HepG2 (cell line): ENCODE results near the gene ZNF316. TPM values are rescaled to one million over a fixed set of nuclear protein-coding genes. Genes with fewer than 3 reads are reported as not detected.

Experiments used
- ATAC-seq: fragments of 200-7000 bp; cut with Tn5 transposase; 3 replicates; pipeline ENCODE4 v1.9.1; 2020; ENCODE audit warnings: mild to moderate bottlenecking, moderate library complexity
- BruUV-seq: library from RNA; stranded (reverse); fragments of 400-500 nt; replicated peaks from 2 replicates; lab custom pipeline; 2021; lab: Mats Ljungman, UMichigan
- CTCF ChIA-PET: fragments of 300-600 bp; formaldehyde crosslinking; extraction: SDS; loops from one replicate; lab custom pipeline; 2021; ENCODE audit warnings: low total read pairs, inconsistent platforms, low intra/inter-chr PET ratio; lab: Yijun Ruan, JAX
- POLR2A ChIA-PET: fragments of 350-600 bp; sonication (Branson Sonifier 250); formaldehyde crosslinking; loops from one replicate; lab custom pipeline; 2020; ENCODE audit warnings: antibody characterized with exemption, inconsistent platforms; lab: Yijun Ruan, JAX
- DNase-seq: peaks from one replicate; pipeline ENCODE4 v3.0.0-alpha.2; 2015; ENCODE audit warnings: low spot score
- FAIRE-seq: peaks from 3 replicates; lab custom pipeline; 2011; peaks lifted over from hg19 to GRCh38; lab: Jason Lieb, UNC
- H2AFZ ChIP-seq: one replicate; pipeline ENCODE4 v1.6.1; 2011; ENCODE audit warnings: low read length, inconsistent platforms
- H3K27ac ChIP-seq: fragments of 300-600 bp; 3 replicates; pipeline ENCODE4 v1.8.0; 2011; ENCODE audit warnings: mixed run types, mild to moderate bottlenecking, mixed read lengths, low read length, inconsistent platforms; ENCODE audit not compliant: insufficient read depth; ENCODE audit errors: extremely low read length
- H3K27me3 ChIP-seq, 2 experiments: fragments of 200-600 bp in 1 of 2; 2 replicates in 1 of 2; 3 replicates in 1 of 2; pipeline versions ENCODE4 v1.6.0 to v1.8.0; 2011; ENCODE audit warnings: low read length in 2 of 2, mild to moderate bottlenecking in 2 of 2, moderate library complexity in 2 of 2, inconsistent platforms in 1 of 2; ENCODE audit not compliant: insufficient read depth in 2 of 2, control insufficient read depth in 1 of 2
- H3K36me3 ChIP-seq, 2 experiments: fragments of 200-600 bp in 1 of 2; replicated peaks in 1 of 2; 2 replicates in 1 of 2; 3 replicates in 1 of 2; pipeline versions ENCODE4 v1.5.1 to v1.8.0; 2011; ENCODE audit warnings: low read length in 2 of 2, inconsistent platforms in 1 of 2; ENCODE audit not compliant: insufficient read depth in 2 of 2, control insufficient read depth in 1 of 2
- H3K4me1 ChIP-seq: 2 replicates; pipeline ENCODE4 v1.5.1; 2012; ENCODE audit warnings: low read length, inconsistent platforms; ENCODE audit not compliant: insufficient read depth
- H3K4me2 ChIP-seq: 2 replicates; pipeline ENCODE4 v1.6.0; 2011; ENCODE audit warnings: low read depth, low read length, inconsistent platforms
- H3K4me3 ChIP-seq, 3 experiments: fragments of 200-600 bp in 1 of 3; sonication (generic), shearing (Covaris generic) in 1 of 3; replicated peaks in 1 of 3; 2 replicates each; pipeline ENCODE4 v1.5.1; 2011 to 2016; ENCODE audit warnings: low read length in 3 of 3, inconsistent platforms in 2 of 3, low read depth in 2 of 3, mild to moderate bottlenecking in 2 of 3, control low read depth in 1 of 3, mixed read lengths in 1 of 3; ENCODE audit not compliant: insufficient read depth in 1 of 3
- H3K79me2 ChIP-seq: one replicate; pipeline ENCODE4 v1.6.1; 2011; ENCODE audit warnings: low read length, inconsistent platforms; ENCODE audit not compliant: insufficient read depth
- H3K9ac ChIP-seq: 2 replicates; pipeline ENCODE4 v1.6.0; 2011; ENCODE audit warnings: mild to moderate bottlenecking, low read depth, low read length, inconsistent platforms; ENCODE audit not compliant: insufficient read depth
- H3K9me3 ChIP-seq: 2 replicates; pipeline ENCODE4 v1.5.1; 2012; ENCODE audit warnings: mild to moderate bottlenecking, low read length
- H4K20me1 ChIP-seq: 2 replicates; pipeline ENCODE4 v1.6.0; 2011; ENCODE audit warnings: inconsistent platforms, mild to moderate bottlenecking, low read length, moderate library complexity; ENCODE audit not compliant: insufficient read depth
- CEBPB ChIP-seq: IDR thresholded peaks from 2 replicates; pipeline ENCODE4 v1.6.1; 2011; ENCODE audit warnings: low read depth, low read length, improper control_type of control experiment, borderline replicate concordance
- DPF2 ChIP-seq: sonication (generic); formaldehyde crosslinking; IDR thresholded peaks from 2 replicates; pipeline ENCODE4 v1.4.0; 2020; ENCODE audit warnings: mild to moderate bottlenecking, low read depth, missing genetic modification reagents, borderline replicate concordance
- ESRRA ChIP-seq: sonication (generic); formaldehyde crosslinking; IDR thresholded peaks from 2 replicates; pipeline ENCODE4 v1.5.1; 2020; ENCODE audit warnings: mild to moderate bottlenecking, low read depth, missing genetic modification reagents
- HNF4A ChIP-seq: sonication (generic); formaldehyde crosslinking; IDR thresholded peaks from 2 replicates; pipeline ENCODE4 v1.4.0; 2020; ENCODE audit warnings: missing genetic modification reagents
- MAFF ChIP-seq: IDR thresholded peaks from 2 replicates; pipeline ENCODE4 v1.6.1; 2011; ENCODE audit warnings: low read depth, low read length, improper control_type of control experiment
- NFKBIZ ChIP-seq: IDR thresholded peaks from 2 replicates; pipeline ENCODE4 v1.6.1; 2018; ENCODE audit warnings: missing genetic modification reagents, missing compliant biosample characterization
- POLR2A ChIP-seq, 2 experiments: IDR thresholded peaks; 2 replicates each; pipeline ENCODE4 v1.6.1; 2011; ENCODE audit warnings: low read depth in 2 of 2, low read length in 2 of 2, mild to moderate bottlenecking in 1 of 2, moderate library complexity in 1 of 2; ENCODE audit not compliant: insufficient read depth in 1 of 2
- POLR2G ChIP-seq: fragments of 200-400 bp; formaldehyde crosslinking; IDR thresholded peaks from 2 replicates; pipeline ENCODE4 v1.6.1; 2018; ENCODE audit warnings: mild to moderate bottlenecking, low read depth, low read length, moderate library complexity
- PTBP1 ChIP-seq: fragments of 200-400 bp; formaldehyde crosslinking; IDR thresholded peaks from 2 replicates; pipeline ENCODE4 v1.6.1; 2018; ENCODE audit warnings: low read length, low read depth; ENCODE audit not compliant: poor library complexity, severe bottlenecking
- TMF1 ChIP-seq: sonication (generic); formaldehyde crosslinking; IDR thresholded peaks from 2 replicates; pipeline ENCODE4 v1.8.1; 2022; ENCODE audit warnings: low read depth, missing genetic modification reagents
- ZBTB7A ChIP-seq: sonication (generic); formaldehyde crosslinking; IDR thresholded peaks from 2 replicates; pipeline ENCODE4 v1.8.0; 2022; ENCODE audit warnings: mild to moderate bottlenecking, missing genetic modification reagents
- ZFAT ChIP-seq: sonication (generic); formaldehyde crosslinking; conservative IDR thresholded peaks from 2 replicates; pipeline ENCODE4 v1.8.1; 2023; ENCODE audit warnings: missing genetic modification reagents, inconsistent platforms
- ZNF136 ChIP-seq: sonication (generic); formaldehyde crosslinking; IDR thresholded peaks from 2 replicates; pipeline ENCODE4 v1.8.1; 2022; ENCODE audit warnings: low read depth, mild to moderate bottlenecking, moderate library complexity, missing genetic modification reagents
- ZNF260 ChIP-seq: sonication (generic); formaldehyde crosslinking; IDR thresholded peaks from 2 replicates; pipeline ENCODE4 v1.4.0; 2020; ENCODE audit warnings: missing genetic modification reagents, low read depth, mild to moderate bottlenecking, borderline replicate concordance
- ZNF274 ChIP-seq: sonication (generic); formaldehyde crosslinking; IDR thresholded peaks from 2 replicates; pipeline ENCODE4 v1.5.1; 2020; ENCODE audit warnings: mild to moderate bottlenecking, missing genetic modification reagents
- WGBS: methylation state at CpG from one replicate; pipeline ENCODE4 v1.1.6; 2017; ENCODE audit warnings: low lambda C conversion rate; 5-methylcytosine and 5-hydroxymethylcytosine counted together
- in situ Hi-C: cut with HindIII; loops from 2 replicates; pipeline ENCODE4 v1.10.0; 2017; ENCODE audit warnings: low pct_unique_long_range_greater_than_20kb; ENCODE audit not compliant: extremely low pct_ligation_motif_present
- intact Hi-C: fragments of 100-400 bp; cut with micrococcal nuclease; formaldehyde crosslinking; loops from one replicate; pipeline ENCODE4 v1.10.0; 2022; ENCODE audit not compliant: unreplicated experiment
- polyA plus RNA-seq, 8 experiments: library from polyadenylated mRNA; depleted of rRNA in 3 of 8; stranded (reverse) in 7 of 8; unstranded in 1 of 8; fragments of >200 nt; fragmentation: Illumina TruSeq in 4 of 8; extraction: Trizol in 4 of 8; gene quantifications; 2 replicates each; pipeline versions ENCODE4 v1.2.1 to v1.2.3, GENCODE V29; 2011 to 2016; ENCODE audit warnings: low read depth in 4 of 8, missing spikeins in 1 of 8, mixed read lengths in 1 of 8; ENCODE audit not compliant: insufficient read depth in 1 of 8
- total RNA-seq, 5 experiments: library from RNA; depleted of rRNA; stranded (reverse); fragments of >200 nt; fragmentation: Illumina TruSeq; extraction: Trizol; gene quantifications; 2 replicates each; pipeline ENCODE4 v1.2.3, GENCODE V29; 2016; ENCODE audit warnings: low read depth in 1 of 5
- TF ChIP-seq, protein P1 (sequence below): fragments of 450-650 bp; IDR thresholded peaks from 2 replicates; pipeline ENCODE4 v1.6.1; 2017; ENCODE audit warnings: mild to moderate bottlenecking
- TF ChIP-seq, protein P2 (sequence below): sonication (generic); formaldehyde crosslinking; IDR thresholded peaks from 2 replicates; pipeline ENCODE4 v1.5.1; 2020; ENCODE audit warnings: mild to moderate bottlenecking, missing genetic modification reagents, moderate library complexity

Gene ZNF316
- total and polyA plus RNA-seq, 2 of the 13 experiments (the other 11 are each of a cell fraction or from before 2014, with no cell fraction given): 4.3 to 9.9 TPM

DNA sequence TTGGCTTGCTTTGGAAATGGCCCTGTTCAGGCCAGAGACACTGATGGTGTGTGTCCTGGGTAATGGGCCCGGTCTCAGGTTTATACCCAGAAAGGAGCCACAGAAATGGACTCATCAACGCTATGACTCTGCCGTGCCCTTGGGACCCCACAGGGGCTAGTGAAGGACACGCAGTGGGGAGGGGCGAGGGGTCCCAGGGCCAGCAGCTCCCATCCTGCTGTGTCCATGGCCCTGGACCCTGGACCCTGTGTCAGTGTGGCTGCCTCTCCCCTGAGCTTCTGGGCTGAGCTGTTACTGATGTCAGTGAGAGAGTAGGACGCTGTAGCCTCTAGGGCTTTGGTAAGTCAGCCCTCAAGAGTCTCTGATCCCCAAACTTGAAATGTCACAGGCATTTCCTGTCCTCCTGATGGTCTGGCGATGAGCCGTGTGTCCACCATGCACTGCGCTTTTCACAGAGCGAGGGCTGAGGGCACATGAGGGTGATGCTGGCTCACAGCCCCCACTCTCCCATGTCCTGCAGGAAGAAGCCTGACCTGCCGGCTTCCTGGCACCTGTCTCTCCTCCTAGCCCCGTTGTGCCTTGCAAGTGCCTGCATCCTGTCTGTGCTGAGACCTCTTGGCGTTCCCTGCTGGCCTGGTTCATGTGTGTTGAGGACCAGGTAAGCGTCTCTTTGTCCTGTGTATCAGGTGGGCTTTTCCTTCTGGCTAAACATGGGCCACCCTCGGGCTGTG lies 4.4 kb downstream of the ZNF316 start:
- TF ChIP-seq PTBP1 (no peak), CEBPB (no peak), DPF2 (CRISPR knock-in tag) (no peak), ZFAT (CRISPR knock-in tag) (no peak), HNF4A (CRISPR knock-in tag) (peak; percentile 53), MAFF (no peak), ZBTB7A (CRISPR knock-in tag) (0 out of 2 replicates have a peak, but pooled peaks have one; percentile 42), NFKBIZ (CRISPR knock-in tag) (no peak), ZNF274 (CRISPR knock-in tag) (no peak), POLR2A (IDR thresholded peaks at IDR 0.05; ENCODE audit: insufficient read depth in 1 of 2, low read depth in 2 of 2, low read length in 2 of 2) (0 out of 4 replicates have a peak, but pooled peaks of 1 of the 2 experiments have one; percentile 17), ZNF260 (CRISPR knock-in tag) (no peak), ZNF136 (no peak), ESRRA (peak; percentile 64; the same call in 1 of the 2 replicates), TMF1 (CRISPR knock-in tag) (no peak), POLR2G (no peak)
- TF ChIP-seq, protein P1, sequence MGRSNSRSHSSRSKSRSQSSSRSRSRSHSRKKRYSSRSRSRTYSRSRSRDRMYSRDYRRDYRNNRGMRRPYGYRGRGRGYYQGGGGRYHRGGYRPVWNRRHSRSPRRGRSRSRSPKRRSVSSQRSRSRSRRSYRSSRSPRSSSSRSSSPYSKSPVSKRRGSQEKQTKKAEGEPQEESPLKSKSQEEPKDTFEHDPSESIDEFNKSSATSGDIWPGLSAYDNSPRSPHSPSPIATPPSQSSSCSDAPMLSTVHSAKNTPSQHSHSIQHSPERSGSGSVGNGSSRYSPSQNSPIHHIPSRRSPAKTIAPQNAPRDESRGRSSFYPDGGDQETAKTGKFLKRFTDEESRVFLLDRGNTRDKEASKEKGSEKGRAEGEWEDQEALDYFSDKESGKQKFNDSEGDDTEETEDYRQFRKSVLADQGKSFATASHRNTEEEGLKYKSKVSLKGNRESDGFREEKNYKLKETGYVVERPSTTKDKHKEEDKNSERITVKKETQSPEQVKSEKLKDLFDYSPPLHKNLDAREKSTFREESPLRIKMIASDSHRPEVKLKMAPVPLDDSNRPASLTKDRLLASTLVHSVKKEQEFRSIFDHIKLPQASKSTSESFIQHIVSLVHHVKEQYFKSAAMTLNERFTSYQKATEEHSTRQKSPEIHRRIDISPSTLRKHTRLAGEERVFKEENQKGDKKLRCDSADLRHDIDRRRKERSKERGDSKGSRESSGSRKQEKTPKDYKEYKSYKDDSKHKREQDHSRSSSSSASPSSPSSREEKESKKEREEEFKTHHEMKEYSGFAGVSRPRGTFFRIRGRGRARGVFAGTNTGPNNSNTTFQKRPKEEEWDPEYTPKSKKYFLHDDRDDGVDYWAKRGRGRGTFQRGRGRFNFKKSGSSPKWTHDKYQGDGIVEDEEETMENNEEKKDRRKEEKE: no peak
- TF ChIP-seq, protein P2, sequence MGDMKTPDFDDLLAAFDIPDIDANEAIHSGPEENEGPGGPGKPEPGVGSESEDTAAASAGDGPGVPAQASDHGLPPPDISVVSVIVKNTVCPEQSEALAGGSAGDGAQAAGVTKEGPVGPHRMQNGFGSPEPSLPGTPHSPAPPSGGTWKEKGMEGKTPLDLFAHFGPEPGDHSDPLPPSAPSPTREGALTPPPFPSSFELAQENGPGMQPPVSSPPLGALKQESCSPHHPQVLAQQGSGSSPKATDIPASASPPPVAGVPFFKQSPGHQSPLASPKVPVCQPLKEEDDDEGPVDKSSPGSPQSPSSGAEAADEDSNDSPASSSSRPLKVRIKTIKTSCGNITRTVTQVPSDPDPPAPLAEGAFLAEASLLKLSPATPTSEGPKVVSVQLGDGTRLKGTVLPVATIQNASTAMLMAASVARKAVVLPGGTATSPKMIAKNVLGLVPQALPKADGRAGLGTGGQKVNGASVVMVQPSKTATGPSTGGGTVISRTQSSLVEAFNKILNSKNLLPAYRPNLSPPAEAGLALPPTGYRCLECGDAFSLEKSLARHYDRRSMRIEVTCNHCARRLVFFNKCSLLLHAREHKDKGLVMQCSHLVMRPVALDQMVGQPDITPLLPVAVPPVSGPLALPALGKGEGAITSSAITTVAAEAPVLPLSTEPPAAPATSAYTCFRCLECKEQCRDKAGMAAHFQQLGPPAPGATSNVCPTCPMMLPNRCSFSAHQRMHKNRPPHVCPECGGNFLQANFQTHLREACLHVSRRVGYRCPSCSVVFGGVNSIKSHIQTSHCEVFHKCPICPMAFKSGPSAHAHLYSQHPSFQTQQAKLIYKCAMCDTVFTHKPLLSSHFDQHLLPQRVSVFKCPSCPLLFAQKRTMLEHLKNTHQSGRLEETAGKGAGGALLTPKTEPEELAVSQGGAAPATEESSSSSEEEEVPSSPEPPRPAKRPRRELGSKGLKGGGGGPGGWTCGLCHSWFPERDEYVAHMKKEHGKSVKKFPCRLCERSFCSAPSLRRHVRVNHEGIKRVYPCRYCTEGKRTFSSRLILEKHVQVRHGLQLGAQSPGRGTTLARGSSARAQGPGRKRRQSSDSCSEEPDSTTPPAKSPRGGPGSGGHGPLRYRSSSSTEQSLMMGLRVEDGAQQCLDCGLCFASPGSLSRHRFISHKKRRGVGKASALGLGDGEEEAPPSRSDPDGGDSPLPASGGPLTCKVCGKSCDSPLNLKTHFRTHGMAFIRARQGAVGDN: peak; percentile 43
- Histone ChIP-seq H3K4me3 (no peak overlapping the region), H3K27ac (no peak overlapping the region), H4K20me1 (no peaks in the 10 kb centered on the region), H3K9ac (no peak overlapping the region), H3K4me1 (peaks cover 25% of the 10 kb centered on the region), H3K4me2 (no peak overlapping the region), H3K9me3 (no peaks in the 10 kb centered on the region), H3K36me3 (peaks cover 19 to 39% of the 10 kb centered on the region in 2 experiments; a peak in 4 of 5 replicates), H3K27me3 (no peaks in the 10 kb centered on the region), H2AFZ (no peak overlapping the region), H3K79me2 (peaks cover 13% of the 10 kb centered on the region)
- in situ Hi-C loops (no loop called here), intact Hi-C loops (no loop called here)
- 98% methylated on average over 8 of the region's 15 CpGs for WGBS
- BruUV-seq: no TSS peak
- POLR2A ChIA-PET: no interaction called here
- FAIRE-seq: no peak
- DNase-seq: no peak
- peak; percentile 10; the same call in 1 of the 3 replicates for ATAC-seq
- CTCF ChIA-PET: no interaction called here
